T47D (cell line): ENCODE measurements around the gene ANKRD13B.

Experiments used
- DNase-seq, 2 experiments: peaks; one replicate each; pipeline versions ENCODE4 v3.0.0 to v3.0.0-alpha.2; 2011 to 2012; ENCODE audit warnings: low read depth in 1 of 2, low spot score in 1 of 2
- JUND ChIP-seq: IDR thresholded peaks from 2 replicates; pipeline ENCODE4 v1.6.1; 2012; ENCODE audit warnings: low read depth
- in situ Hi-C: cut with HindIII; loops from 2 replicates; pipeline ENCODE4 v1.10.0; 2016; ENCODE audit warnings: low sequenced_read_pairs, low pct_unique_long_range_greater_than_20kb

ANKRD13B gene

DNA sequence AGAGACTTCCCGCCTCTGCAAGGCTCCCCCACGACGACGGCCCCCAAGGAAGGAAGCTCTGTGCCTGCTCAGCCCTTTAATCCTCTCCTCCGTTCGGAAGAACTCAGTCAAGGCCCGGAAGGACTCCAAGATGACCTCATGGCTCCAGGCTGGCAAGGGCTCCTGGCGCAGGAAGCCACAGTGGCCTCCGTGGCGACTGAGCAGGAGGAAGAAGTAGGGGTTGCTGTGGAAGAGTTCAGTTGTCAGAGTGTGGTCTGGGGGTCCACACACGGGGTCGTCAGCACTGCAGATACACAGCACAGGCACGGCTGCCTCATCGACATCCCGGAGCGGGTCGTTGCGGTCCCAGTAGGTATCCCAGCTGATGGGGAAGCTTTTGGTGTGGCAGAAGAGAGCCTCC is 30.3 kb upstream of the ANKRD13B start:
- in situ Hi-C loops, result no loop called here
- DNase-seq, result no peak
- no peak for TF ChIP-seq JUND

DNA sequence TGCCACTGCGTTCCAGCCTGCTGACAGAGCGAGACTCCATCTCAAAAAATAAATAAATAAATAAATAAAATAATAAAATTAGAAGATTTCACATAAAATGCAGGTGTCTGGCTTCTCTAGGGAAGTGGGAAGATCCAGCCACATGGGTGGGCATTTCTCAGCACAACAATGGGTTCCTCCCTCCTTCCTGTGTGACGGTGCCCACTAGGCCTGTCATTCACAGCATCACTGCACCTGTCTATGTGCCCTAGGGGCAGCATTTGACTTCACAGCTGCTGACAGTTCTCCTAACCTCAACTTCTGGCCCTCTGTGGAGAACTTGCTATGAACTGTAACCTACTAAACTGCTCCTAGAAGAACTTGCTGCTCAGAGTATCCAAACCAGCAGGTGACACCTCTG is 29.1 kb upstream of the ANKRD13B start:
- in situ Hi-C loops, result no loop called here
- no peak for TF ChIP-seq JUND
- no peak for DNase-seq

DNA sequence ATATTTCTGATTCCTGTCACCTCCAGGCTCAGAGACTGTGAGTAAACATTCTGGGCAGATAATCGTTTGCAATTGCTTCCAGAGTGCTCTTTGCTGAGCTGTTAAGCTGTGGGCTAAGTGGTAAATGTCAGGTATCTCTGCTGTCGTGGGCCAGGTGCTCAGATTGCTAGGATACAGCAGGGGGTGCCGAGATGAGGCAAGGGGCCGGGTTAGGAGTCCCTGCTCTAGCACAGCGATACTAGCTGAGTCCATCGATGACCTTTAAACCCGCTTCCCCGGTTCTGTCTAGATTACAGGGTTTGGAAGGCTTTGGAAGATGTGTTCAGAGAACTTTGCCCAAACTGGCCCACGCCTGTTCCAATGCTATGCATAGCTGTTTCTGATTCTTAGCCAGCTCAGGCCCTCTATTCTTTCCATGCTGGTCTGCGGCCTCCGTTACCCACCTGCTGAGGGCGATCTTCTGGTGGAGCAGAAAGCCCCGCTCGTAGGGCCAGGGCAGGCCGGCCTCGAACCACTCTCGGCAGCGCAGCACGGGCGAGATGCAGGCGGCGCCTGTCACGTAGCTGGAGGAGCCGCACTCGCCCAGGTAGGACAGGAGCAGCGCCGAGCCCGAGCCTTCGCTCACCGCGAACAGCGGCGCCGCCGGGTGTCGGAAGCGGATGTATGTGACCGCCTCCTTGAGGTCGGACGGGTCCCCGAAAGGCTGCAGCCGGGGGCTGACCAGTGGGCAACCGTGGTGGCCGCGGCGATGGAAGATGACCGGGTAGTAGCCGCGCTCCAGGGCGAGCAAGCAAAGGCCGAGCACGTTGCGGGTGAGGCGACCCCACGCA is 27.1 kb upstream of the ANKRD13B start:
- in situ Hi-C loops, result no loop called here
- DNase-seq, result peak in 1 of 2 experiments; percentile 58
- TF ChIP-seq JUND, result no peak

DNA sequence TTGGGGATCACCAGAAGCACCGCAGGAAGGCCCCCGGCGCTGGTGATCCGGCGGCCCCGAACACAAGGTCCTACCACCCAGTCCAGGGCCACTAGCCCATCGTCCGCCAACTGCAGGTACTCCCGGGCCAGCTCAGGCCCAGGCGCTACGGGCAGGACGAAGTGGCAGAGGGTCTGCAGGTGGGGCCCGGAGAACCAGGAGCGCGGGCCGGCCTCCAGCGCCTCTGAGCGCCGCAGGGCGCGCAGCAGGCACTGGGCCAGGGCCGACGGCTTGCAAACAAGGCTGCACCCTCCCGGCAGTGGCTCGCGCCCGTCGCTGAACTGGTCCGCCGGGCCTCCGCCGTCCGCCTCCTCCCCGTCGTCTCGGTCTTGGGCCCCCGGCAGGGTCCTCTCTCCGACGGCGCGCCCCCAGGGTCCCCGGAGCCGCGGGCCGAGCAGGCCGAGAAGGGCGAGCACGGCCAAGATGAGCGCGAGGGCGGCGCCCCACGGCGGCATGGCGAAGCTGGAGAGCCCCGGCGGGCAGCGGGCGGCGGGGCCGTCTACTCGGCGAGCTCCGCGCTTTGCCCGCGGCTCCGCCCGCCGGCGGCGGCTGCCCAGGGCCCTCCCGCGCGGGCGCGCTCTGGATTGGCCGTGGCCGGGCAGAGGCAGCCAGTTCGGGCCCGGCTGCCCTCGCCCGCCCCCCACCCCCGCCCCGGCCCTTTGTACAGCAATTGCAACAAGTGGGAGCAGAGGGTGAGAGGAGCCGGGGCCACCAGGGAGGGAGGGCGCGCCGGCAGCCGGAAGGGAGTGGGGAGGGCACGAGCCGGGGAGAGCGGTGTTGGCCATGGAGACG is 26.2 kb upstream of the ANKRD13B start, which contains the start of gene ABHD15:
Gene ABHD15 (minus strand): TSS at position 565 of the 831 bp plus-strand sequence. CDS start 71 bp downstream, at position 494.
- in situ Hi-C loops, result no loop called here
- DNase-seq, result peak; percentile 77 to 92
- no peak for TF ChIP-seq JUND

DNA sequence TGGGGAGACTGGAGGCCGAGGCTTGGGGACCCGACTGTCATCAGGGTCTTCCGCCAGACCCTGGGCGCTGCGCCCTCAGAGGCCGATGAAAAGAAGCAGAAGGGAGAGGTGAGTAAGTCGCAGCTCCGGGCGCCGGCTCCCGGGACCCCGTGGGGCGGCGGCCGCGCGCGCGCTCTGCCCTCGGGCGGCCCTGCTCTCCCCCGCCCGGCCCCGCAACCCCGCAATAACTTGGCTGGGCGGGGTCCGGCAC is 25.7 kb upstream of the ANKRD13B start:
- in situ Hi-C loops, result no loop called here
- peak in 1 of 2 experiments; percentile 47 for DNase-seq

DNA sequence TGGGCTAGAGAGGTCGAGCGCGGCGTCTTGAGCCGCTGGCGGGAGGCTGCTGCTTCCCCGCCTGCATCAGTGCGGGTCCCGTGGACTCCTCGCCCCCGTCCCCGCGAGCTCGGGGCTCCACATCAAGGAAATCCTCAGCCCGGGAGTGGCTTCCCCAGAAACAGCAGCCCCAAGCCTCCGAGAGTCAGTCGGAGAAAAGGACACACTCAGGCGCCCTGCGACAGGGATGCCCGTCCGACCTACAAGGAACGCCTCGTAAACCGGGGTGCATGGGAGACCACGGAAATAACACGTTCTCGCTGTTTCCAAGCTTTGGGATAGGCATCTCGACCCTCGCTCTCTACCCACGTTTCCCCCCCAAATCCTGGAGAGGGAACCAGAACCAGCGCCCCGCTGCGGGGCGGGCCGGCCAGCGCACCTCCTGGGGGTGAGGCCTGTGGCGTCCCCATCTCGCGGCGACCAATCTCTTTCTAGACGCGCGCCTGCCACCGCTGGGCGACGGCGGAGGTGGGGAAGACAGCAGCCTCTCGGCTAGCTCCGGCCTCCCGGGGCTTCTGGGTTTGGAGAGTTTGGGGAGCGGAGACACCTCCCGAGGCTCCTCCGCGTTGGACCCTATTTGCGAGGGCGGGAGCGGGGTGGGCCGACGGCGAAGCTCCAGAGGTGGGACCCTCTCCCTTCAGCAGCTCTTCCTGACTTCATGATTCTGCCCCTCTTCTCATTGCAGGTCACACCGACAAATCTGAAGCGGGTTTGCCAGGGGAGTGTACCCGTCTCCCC is 25.2 kb upstream of the ANKRD13B start:
- DNase-seq, result peak; percentile 85 to 95
- no peak for TF ChIP-seq JUND
- in situ Hi-C loops, result no loop called here

More for the DNA sequence above, 25.7 kb upstream of the ANKRD13B start:
- TF ChIP-seq JUND, result no peak

DNA sequence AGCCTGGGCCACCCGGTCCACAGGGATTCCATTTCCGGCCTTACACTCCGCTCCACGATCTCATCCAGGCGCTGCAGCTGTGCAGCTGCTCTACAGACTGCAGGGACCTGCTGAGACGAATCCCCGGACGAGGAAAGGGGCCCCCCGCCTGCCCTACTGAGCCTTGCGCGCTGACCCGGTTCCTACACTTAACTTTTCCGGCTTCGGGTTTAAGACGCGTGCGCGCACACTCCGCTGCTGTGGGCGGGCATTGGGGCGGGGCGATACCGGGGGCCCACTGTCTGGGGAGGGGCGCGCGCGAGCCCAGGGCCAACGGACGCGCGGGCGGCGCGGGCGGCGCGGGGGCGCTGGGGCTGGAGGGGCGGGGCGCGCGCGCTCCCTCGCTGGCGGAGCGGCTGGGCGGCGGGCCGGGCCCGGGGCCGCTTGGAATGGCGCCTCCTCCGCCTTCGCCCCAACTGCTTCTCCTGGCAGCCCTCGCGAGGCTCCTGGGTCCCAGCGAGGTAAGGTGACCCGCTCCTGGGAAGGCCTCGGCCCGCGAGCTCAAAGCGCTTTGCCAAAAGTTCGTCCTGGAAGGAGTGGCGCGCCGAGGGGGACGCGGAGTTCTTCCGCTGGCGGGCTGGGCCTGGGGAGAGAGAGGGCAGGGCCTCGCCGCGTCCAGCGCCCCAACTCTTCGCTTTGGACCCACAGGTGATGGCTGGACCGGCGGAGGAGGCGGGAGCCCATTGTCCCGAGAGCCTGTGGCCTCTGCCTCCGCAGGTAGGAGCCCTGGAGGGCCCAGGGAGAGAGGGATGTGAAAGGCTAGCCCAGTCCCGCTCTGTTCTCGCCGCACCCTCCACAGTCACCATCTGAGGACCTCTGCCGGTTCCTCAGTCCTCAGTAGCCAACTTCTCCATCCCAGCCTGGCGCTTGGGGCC is 24.3 kb upstream of the ANKRD13B start, which contains the start of gene TP53I13:
Gene TP53I13 (plus strand): TSS at position 371 of the 914 bp plus-strand sequence. CDS start 58 bp downstream, at position 429.
- TF ChIP-seq JUND, result no peak
- peak; percentile 94 to 97 for DNase-seq
- in situ Hi-C loops, result no loop called here

DNA sequence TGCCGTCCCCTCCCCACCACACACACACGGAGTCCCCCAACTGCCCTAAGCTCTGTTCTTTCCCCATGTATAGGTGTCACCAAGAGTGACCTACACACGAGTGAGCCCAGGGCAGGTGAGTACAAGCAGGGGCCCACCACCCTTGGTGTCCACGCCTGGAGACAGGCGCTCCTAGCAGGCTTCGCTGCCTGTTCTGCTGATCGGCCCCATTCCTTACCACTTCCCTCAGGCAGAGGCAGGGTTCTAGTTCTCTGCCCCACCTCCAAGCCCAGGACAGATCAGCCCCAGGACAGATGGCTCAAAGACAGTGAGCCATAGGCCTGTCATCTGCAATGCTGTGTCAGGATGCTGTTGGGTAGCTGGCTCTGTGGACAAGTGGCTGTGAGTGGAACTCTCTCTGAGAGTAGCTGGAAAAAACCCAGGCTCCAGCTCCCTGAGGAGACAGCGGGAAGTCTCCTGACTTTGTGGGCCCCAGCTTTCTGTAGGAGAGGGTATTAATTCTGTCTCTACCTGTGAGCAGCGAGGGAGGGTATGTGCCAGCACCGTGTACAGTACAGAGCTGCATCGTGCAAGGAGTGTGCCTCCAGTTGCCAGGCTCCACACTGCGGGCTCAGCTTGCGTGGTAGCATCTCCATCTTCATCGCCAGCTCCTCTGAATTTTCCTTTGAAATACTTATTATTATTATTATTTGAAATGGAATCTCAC is 23.5 kb upstream of the ANKRD13B start:
- no peak for TF ChIP-seq JUND
- DNase-seq, result no peak
- in situ Hi-C loops, result no loop called here

DNA sequence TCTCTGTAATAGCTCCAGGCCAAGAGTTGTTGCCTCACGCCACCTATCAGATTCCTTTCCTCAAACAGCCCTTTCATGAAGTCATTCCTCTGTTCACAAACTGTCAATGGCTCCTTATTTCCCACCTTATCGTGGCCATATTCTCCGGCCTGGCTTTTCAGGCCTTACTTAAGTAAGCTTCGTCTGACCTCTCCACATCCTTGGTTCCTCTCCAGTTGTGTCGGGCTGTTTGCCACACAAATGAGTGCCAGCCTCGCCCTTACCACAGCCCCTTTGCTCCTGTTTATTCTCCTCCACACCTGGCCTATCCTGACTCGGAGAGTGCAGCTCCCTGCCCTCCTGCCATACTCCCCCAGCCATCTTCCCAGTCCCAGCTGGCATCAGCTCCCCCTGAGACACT is 22.4 kb upstream of the ANKRD13B start:
- in situ Hi-C loops, result no loop called here
- DNase-seq, result no peak
- TF ChIP-seq JUND, result no peak

DNA sequence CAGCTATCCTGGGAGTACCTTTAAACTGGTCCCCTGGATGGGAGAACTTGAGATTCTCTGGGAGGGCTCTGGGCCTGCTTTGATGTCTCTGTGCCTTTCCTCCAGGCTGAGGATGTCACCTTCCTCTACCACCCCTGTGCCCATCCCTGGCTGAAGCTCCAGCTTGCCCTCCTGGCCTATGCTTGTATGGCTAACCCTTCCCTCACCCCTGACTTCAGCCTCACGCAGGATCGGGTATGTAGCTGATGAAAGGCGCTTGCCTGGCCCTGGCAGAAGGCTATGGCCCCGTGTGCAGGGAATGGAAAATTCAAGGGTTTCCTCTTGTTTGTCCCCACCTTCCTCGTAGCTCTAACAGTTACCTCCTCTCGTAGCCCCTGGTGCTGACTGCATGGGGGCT is 21.4 kb upstream of the ANKRD13B start:
- no peak for DNase-seq
- no peak for TF ChIP-seq JUND
- in situ Hi-C loops, result no loop called here
